ENCODE data around the gene CREB3.

The CREB3 gene

GRCh38 chr9:35741740-35742139 lies 9.3 kb downstream of the CREB3 start:
- TF ChIP-seq CTCF (IDR thresholded peaks at IDR 0.05) (no peak), ZFX (IDR thresholded peaks at IDR 0.05; ENCODE audit: borderline replicate concordance) (no peak)
- H3K27ac ChIP-seq, result no peak overlapping the region

- H3K27ac ChIP-seq, result no peak overlapping the region
- TF ChIP-seq ZFX (IDR thresholded peaks at IDR 0.05; ENCODE audit: borderline replicate concordance) (no peak), CTCF (IDR thresholded peaks at IDR 0.05) (no peak)
Observed at GRCh38 chr9:35743452-35743851, 11.0 kb downstream of the CREB3 start.

- TF ChIP-seq ZFX (IDR thresholded peaks at IDR 0.05; ENCODE audit: borderline replicate concordance), result no peak
- no peak for TF ChIP-seq CTCF (IDR thresholded peaks at IDR 0.05)
- no peak overlapping the region for H3K27ac ChIP-seq
Observed at GRCh38 chr9:35743880-35744518, 11.5 kb downstream of the CREB3 start.

GRCh38 chr9:35745569-35745968 lies 13.1 kb downstream of the CREB3 start:
- no peak overlapping the region; the same call in 1 of the 2 replicates for H3K27ac ChIP-seq
- TF ChIP-seq ZFX (IDR thresholded peaks at IDR 0.05; ENCODE audit: borderline replicate concordance) (no peak), CTCF (IDR thresholded peaks at IDR 0.05) (no peak)

- TF ChIP-seq ZFX (IDR thresholded peaks at IDR 0.05; ENCODE audit: borderline replicate concordance) (no peak), CTCF (IDR thresholded peaks at IDR 0.05) (no peak)
- H3K27ac ChIP-seq, result peak overlapping the region; percentile 41
Observed at GRCh38 chr9:35746583-35746982, 14.1 kb downstream of the CREB3 start.

- peak overlapping the region; percentile 92 for H3K27ac ChIP-seq
Observed at GRCh38 chr9:35748242-35748857, 15.9 kb downstream of the CREB3 start.

More at GRCh38 chr9:35748242-35748857, 15.9 kb downstream of the CREB3 start:
- TF ChIP-seq CTCF (IDR thresholded peaks at IDR 0.05) (no peak), ZFX (IDR thresholded peaks at IDR 0.05; ENCODE audit: borderline replicate concordance) (no peak)
